Heart left ventricle (tissue), 16 donors: ENCODE results near the gene TRUB2. TPM values are rescaled to one million over a fixed set of nuclear protein-coding genes. Genes with fewer than 3 reads are reported as not detected.
"Not testable (repeated sequence)": the region's sequence is repeated elsewhere in the genome, so short reads cannot be mapped to it uniquely, and the experiment has no call there.

Experiments used
- ATAC-seq, 4 donors: fragments of 200-7000 bp; cut with Tn5 transposase; one replicate each; pipeline ENCODE4 v1.9.1; 2020 to 2022; ENCODE audit warnings: moderate library complexity in 4 of 4, mild to moderate bottlenecking in 3 of 4, moderate number of reproducible peaks in 1 of 4
- DNase-seq, 5 donors: peaks; one replicate each; pipeline ENCODE4 v3.0.0-alpha.2; 2020
- H3K27ac ChIP-seq, 12 donors: fragments of 200-600 bp; sonication (generic) in 4 of 12; one replicate each; pipeline versions ENCODE4 v1.5.0 to v1.8.0; 2016 to 2022; ENCODE audit warnings: mild to moderate bottlenecking in 2 of 12
- H3K27me3 ChIP-seq, 9 donors: fragments of 200-600 bp; sonication (generic) in 2 of 9; one replicate each; pipeline versions ENCODE4 v1.5.1 to v1.8.0; 2016 to 2022; ENCODE audit warnings: mild to moderate bottlenecking in 3 of 9
- H3K36me3 ChIP-seq, 9 donors: fragments of 200-600 bp; sonication (generic) in 2 of 9; one replicate each; pipeline versions ENCODE4 v1.5.0 to v1.8.0; 2018 to 2022; ENCODE audit warnings: mild to moderate bottlenecking in 2 of 9
- H3K4me1 ChIP-seq, 12 donors: fragments of 200-600 bp; sonication (generic) in 4 of 12; one replicate each; pipeline versions ENCODE4 v1.5.0 to v1.8.0; 2016 to 2022; ENCODE audit warnings: mild to moderate bottlenecking in 3 of 12
- H3K4me3 ChIP-seq, 12 donors: fragments of 200-600 bp; sonication (generic) in 4 of 12; one replicate each; pipeline versions ENCODE4 v1.5.0 to v1.8.0; 2017 to 2022; ENCODE audit warnings: mild to moderate bottlenecking in 9 of 12, moderate library complexity in 4 of 12
- H3K9me3 ChIP-seq, 12 donors: fragments of 200-600 bp; sonication (generic) in 4 of 12; one replicate each; pipeline versions ENCODE4 v1.5.0 to v1.8.0; 2016 to 2022; ENCODE audit warnings: mild to moderate bottlenecking in 1 of 12
- POLR2A ChIP-seq, 2 donors: fragments of 450-650 bp; IDR thresholded peaks; one replicate each; pipeline ENCODE4 v1.6.1; 2017; ENCODE audit warnings: antibody characterized with exemption in 2 of 2, mild to moderate bottlenecking in 2 of 2, moderate library complexity in 2 of 2
- WGBS, 4 donors: extraction: QIAGEN DNeasy Blood & Tissue Kit in 2 of 4; methylation state at CpG; one replicate each; pipeline versions ENCODE4 v1.1.5 to v1.1.7; 2013 to 2018; 5-methylcytosine and 5-hydroxymethylcytosine counted together
- intact Hi-C, 10 donors: fragments of 100-400 bp; cut with DNase I; formaldehyde crosslinking; loops; one replicate each; pipeline versions ENCODE4 v1.11.1 to v1.14.2; 2022
- polyA plus RNA-seq, 2 donors: library from polyadenylated mRNA; stranded (reverse); fragments of 200-250 nt; gene quantifications; one replicate each; pipeline ENCODE4 v1.2.3, GENCODE V29; 2013
- total RNA-seq, 9 donors: library from RNA; depleted of rRNA in 2 of 9; stranded (reverse); fragments of >200 nt in 2 of 9; fragmentation: NEBNext Ultra II Directional in 3 of 9; extraction: Animal tissue kit (Norgen Biotek cat#: 25700) in 3 of 9; gene quantifications; one replicate each; pipeline versions ENCODE4 v1.1.0 to v1.2.4, GENCODE V29; 2016 to 2023
- TF ChIP-seq, protein P1 (sequence below), 12 donors: fragments of 200-600 bp; sonication (generic) in 4 of 12; IDR thresholded peaks; one replicate each; pipeline versions ENCODE4 v1.5.0 to v1.8.0; 2018 to 2022; ENCODE audit warnings: antibody characterized with exemption in 12 of 12, mild to moderate bottlenecking in 5 of 12
- donor health status: ischemic (EF 13 %, LVEDD 7.1; RV severe dilation, severe dysfunction).
- donor health status: healthy with polysubstance abuse.
- donor health status: DM: no; HTN: yes; CAD: no.
- donor health status: DM: no; HTN: no; CAD: no.
- donor health status: ischemic (EF 25% LVEDD 6.9; RV normal size, moderate dysfunction).
- donor health status: ischemic (EF 25% LVEDD 5.7; RV mildly dilated, moderate dysfunction).
- donor health status: healthy.
- donor health status: DM: yes; HTN: yes; CAD: no.
- donor health status: ischemic (EF 35%, LVEDD 5.7; RV mildly dilated, moderate dysfunction).
- donor health status: nonischemic (EF 11% LVEDD 7.7; RV severe dilation, severe dysfunction).
- donor health status: DM: yes; HTN: yes; CAD: no.
- donor health status: PGD.
- donor health status: ischemic (EF 29% LVEDD 5.4; RV normal size, mild dysfunction).
- donor health status: nonischemic (EF 23%, LVEDD 6.1; RV moderate dilation, normal function).

TRUB2 gene
- total and polyA plus RNA-seq, 11 donors = 12.9 to 49.7 (median 34.4) TPM

DNA sequence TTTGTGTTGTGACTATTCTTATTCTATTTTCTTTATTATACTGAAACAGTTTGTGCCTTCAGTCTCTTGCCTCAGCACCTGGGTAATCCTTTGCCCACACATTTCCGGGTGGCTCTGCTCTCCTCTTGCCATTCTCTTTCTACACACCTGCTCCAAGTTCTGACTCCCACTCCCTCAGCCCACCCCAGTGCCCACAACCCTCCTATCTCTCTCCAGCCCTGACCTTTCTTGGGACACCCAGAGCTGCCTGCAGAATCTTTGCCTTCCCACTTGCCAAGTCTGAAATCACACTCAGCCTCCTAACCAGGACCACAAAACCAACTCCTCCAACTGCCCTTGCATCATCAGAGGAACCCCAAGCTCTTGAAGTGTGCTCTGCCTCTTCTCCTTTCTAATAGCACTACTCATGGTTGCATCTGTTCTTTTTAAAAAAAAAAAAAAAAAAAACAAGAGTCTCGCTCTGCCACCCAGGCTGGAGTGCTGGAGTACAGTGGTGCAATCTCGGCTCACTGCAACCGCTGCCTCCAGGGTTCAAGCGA lies 42.1 kb downstream of the TRUB2 start:
- Histone ChIP-seq H3K36me3 (peaks cover 0 to 3% (median 0%) of the 10 kb centered on the region in 9 donors), H3K9me3 (no peaks in the 10 kb centered on the region), H3K4me3 (peak overlapping the region in 1 of 12 donors; percentile 7), H3K27ac (peak overlapping the region in 6 of 12 donors; percentile 27 to 57 (median 42)), H3K4me1 (peaks cover 0 to 30% (median 14%) of the 10 kb centered on the region in 12 donors), H3K27me3 (no peaks in the 10 kb centered on the region)
- intact Hi-C loops = no loop called here
- TF ChIP-seq POLR2A (IDR thresholded peaks at IDR 0.05) = no peak
- TF ChIP-seq, protein P1, sequence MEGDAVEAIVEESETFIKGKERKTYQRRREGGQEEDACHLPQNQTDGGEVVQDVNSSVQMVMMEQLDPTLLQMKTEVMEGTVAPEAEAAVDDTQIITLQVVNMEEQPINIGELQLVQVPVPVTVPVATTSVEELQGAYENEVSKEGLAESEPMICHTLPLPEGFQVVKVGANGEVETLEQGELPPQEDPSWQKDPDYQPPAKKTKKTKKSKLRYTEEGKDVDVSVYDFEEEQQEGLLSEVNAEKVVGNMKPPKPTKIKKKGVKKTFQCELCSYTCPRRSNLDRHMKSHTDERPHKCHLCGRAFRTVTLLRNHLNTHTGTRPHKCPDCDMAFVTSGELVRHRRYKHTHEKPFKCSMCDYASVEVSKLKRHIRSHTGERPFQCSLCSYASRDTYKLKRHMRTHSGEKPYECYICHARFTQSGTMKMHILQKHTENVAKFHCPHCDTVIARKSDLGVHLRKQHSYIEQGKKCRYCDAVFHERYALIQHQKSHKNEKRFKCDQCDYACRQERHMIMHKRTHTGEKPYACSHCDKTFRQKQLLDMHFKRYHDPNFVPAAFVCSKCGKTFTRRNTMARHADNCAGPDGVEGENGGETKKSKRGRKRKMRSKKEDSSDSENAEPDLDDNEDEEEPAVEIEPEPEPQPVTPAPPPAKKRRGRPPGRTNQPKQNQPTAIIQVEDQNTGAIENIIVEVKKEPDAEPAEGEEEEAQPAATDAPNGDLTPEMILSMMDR (IDR thresholded peaks at IDR 0.05) = no peak
- ATAC-seq (no peak), DNase-seq (no peak)
- WGBS, 4 donors = 92 to 97% (median 94%) methylated on average over 5 of the region's 5 CpGs

DNA sequence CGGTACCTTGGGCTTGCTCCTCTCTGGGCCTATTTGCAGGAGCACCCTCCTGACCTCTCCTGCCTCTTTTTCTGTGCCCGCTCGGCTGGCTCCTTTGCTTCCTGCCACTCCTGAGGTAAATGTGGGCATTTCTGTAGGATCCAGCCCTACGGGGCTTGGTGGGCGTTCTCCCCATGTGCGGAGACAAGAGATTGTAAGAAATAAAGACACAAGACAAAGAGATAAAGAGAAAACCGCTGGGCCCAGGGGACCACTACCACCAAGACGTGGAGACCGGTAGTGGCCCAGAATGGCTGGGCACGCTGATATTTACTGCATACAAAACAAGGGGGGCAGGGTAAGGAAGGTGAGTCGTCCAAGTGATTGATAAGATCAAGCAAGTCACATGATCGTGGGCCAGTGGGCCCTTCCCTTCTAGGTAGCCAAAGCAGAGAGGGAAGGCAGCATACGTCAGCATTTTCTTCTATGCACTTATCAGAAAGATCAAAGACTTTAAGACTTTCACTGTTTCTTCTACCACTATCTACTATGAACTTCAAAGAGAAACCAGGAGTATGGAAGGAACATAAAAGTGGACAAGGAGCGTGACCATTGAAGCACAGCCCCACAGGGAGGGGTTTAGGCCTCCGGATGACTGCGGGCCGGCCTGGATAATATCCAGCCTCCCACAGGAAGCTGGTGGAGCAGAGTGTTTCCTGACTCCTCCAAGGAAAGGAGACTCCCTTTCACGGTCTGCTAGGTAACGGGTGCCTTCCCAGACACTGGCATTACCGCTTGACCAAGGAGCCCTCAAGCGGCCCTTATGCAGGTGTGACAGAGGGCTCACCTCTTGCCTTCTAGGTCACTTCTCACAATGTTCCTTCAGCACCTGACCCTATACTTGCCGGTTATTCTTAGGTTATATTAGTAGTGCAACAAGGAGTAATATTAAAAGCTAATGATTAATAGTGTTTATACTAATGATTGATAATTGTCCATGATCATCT lies 42.9 kb downstream of the TRUB2 start:
- ATAC-seq, H3K9me3 ChIP-seq, H3K36me3 ChIP-seq, H3K27me3 ChIP-seq, intact Hi-C loops: not testable (repeated sequence)
- peak overlapping the region in 3 of 12 donors; percentile 7 to 16 (median 12) for H3K4me3 ChIP-seq
- DNase-seq = peak in 2 of 5 donors; percentile 33 to 35
- H3K4me1 ChIP-seq = peaks cover 0 to 38% (median 21%) of the 10 kb centered on the region in 12 donors
- 53 to 68% (median 63%) methylated on average over 22 of the region's 22 CpGs for WGBS, 4 donors
- H3K27ac ChIP-seq = peak overlapping the region in 10 of 12 donors; percentile 27 to 57 (median 34)

DNA sequence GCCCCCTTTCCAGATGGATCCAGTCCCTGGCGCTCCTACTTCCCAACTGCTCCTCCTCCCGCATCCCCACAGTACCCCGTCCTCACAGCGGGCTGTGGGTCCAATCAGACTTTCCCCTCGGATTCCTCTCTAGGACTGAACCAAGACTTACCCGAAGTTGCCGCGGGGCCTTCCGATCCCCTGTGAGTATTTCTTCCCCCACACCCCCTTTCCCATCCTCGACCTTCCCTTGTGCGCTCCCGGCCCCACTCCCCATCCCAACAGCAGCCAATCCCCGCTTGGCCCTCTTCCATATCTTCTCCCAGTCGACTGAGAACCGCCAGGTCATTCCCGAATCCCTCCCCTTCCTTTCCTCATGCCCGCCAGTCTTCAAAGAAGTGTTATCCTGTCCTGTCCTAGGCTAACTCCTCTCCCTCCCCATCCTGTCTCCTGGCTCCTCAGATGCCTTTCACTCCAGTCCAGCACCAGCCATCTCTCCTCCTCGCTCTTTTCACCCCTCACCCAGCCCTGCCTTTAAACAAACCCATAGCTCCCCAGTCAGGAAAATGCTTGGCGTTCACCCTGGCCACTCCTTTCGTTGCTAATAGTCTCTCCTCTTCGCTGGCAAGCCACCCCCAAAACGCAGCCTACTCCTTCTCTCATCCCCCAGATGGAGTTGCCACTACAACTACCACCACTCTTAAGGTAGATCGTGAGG lies 45.5 kb downstream of the TRUB2 start:
- Histone ChIP-seq H3K27ac (peak overlapping the region; percentile 68 to 95 (median 86)), H3K36me3 (peaks cover 0 to 21% (median 20%) of the 10 kb centered on the region in 9 donors), H3K27me3 (no peaks in the 10 kb centered on the region), H3K4me3 (peak overlapping the region; percentile 55 to 98 (median 92)), H3K4me1 (peaks cover 0 to 41% (median 26%) of the 10 kb centered on the region in 12 donors), H3K9me3 (no peaks in the 10 kb centered on the region)
- WGBS, 4 donors = 7 to 10% (median 9%) methylated on average over 23 of the region's 23 CpGs
- intact Hi-C loops = no loop called here
- ATAC-seq (peak; percentile 2 to 25 (median 14)), DNase-seq (peak in 4 of 5 donors; percentile 37 to 65 (median 50))
- TF ChIP-seq, protein P1 (IDR thresholded peaks at IDR 0.05) = no peak
- no peak for TF ChIP-seq POLR2A (IDR thresholded peaks at IDR 0.05)

DNA sequence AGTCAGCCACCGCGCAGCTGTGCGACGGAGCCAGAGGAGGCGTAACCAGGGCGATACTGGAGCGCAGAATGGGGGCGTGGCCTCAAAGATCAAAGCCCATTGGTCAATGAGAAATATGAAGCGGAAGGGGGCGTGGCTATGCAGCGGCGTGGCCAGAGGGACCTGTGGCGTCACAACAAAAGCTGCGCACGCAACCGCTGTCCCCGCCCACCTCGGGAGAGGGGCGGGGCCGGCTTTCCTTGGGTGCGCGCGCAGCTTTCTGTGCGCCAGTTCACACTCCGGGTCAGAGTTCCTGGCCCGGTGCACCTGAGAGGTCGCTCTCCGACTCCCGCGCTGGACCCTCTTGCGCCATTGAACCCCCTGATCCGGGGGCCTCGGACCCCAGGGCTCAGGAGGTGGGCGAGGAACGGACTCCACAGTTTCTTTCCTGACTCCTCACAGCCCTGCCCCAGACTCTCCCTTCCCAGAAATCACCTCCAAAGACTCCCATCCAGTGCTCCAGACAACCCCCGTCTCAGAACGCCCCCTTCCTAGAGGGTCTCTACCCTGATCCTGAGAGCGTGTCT lies 46.2 kb downstream of the TRUB2 start, which contains the start of gene SWI5:
TSS of gene SWI5 (plus strand) at position 269 of the 566 bp plus-strand sequence.
- Histone ChIP-seq H3K9me3 (no peaks in the 10 kb centered on the region), H3K27me3 (no peaks in the 10 kb centered on the region), H3K27ac (peak within 1 kb of the TSS; percentile 80 to 97 (median 90)), H3K4me1 (peaks cover 0 to 41% (median 26%) of the 10 kb centered on the region in 12 donors), H3K36me3 (peaks cover 0 to 27% (median 25%) of the 10 kb centered on the region in 9 donors), H3K4me3 (peak within 1 kb of the TSS; percentile 72 to 98 (median 93))
- TF ChIP-seq, protein P1 (IDR thresholded peaks at IDR 0.05) = peak in 2 of 12 donors; percentile 5 to 18
- peak; percentile 77 to 97 for TF ChIP-seq POLR2A (IDR thresholded peaks at IDR 0.05)
- peak; percentile 97 to 99 (median 98) for ATAC-seq
- intact Hi-C loops = no loop called here
- peak; percentile 100 for DNase-seq
- 0 to 2% (median 0%) methylated on average over 15 to 38 of the region's 38 CpGs for WGBS, 4 donors
